Measurements from ENCODE around the gene ARHGAP8.

Gene ARHGAP8

DNA sequence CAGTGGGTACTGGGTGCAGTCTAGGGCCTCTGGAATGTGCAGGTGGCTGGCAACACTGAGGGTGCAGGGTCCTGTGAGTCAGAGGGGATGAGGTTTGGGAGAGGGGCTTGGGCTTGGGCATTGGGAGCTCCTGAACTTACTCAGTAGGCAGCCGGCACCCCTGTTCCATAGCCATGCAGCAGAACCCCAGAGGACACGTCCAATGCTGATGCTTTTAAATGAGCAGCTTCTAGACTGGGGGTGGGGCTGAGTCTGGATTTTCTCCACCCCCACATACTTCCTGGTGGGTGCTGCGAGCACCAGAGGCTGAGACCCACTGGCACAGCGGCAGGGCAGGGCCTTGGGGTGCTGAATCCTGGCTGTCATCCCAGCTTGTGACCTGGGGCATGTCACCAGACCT lies 71.4 kb downstream of the ARHGAP8 start:
- in situ Hi-C loops (cut with MboI; ENCODE audit: low sequenced_read_pairs), result no loop called here

- in situ Hi-C loops (cut with MboI; ENCODE audit: low sequenced_read_pairs), result no loop called here
These were observed 71.9 kb downstream of the ARHGAP8 start for GRCh38 chr22:44824271-44824670.

GRCh38 chr22:44825310-44826150 lies 73.2 kb downstream of the ARHGAP8 start:
- in situ Hi-C loops (cut with MboI; ENCODE audit: low sequenced_read_pairs), result no loop called here

DNA sequence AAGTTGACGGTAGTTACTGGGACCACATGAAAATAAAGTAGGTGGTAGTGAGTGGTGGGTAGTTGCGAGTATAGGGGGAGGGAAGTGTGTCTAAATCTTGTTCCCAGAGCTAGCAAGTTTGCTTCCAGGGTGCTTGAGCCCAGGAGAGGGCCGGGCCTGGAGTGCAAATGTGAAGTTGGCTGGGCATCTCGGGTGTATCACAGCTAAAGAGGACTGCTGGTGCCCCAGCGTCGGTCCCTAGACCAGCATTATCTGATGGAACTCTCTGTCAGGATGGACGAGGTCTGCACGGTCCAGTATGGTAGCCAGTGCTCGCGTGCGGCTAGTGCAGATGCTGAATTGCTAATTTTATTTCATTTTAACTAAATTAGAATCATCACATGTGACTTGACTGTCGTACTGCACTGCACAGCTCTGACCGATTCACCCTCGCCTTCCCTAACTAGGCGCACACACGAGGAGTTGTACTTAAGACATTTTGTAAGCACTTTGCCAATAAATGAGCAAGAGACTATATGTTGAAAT lies 75.4 kb downstream of the ARHGAP8 start:
- in situ Hi-C loops (cut with MboI; ENCODE audit: low sequenced_read_pairs), result no loop called here

GRCh38 chr22:44828193-44828592 lies 75.8 kb downstream of the ARHGAP8 start:
- in situ Hi-C loops (cut with MboI; ENCODE audit: low sequenced_read_pairs), result no loop called here

GRCh38 chr22:44831885-44832284 lies 79.5 kb downstream of the ARHGAP8 start:
- in situ Hi-C loops (cut with MboI; ENCODE audit: low sequenced_read_pairs), result no loop called here

GRCh38 chr22:44834065-44834464 lies 81.7 kb downstream of the ARHGAP8 start:
- in situ Hi-C loops (cut with MboI; ENCODE audit: low sequenced_read_pairs), result no loop called here

DNA sequence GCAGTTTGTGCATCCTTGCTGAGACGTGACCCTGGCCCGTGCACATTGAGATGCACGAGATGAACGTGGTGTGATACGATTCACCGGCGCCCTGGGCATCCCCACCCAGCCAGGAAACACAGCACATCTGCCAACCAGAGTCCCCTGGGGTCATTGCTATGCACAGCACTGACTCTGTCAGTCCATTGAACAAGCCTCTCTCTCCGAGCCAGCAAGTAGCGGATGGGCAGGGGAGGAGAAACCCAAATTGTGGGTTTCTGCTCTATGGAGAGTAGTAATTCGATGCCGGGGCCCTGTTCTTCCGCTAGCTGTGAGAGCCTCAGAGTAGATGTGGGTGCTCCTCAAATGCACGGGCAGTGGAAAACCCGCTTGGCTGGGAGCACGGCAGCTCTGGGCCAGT lies 85.1 kb downstream of the ARHGAP8 start:
- in situ Hi-C loops (cut with MboI; ENCODE audit: low sequenced_read_pairs), result no loop called here

- in situ Hi-C loops (cut with MboI; ENCODE audit: low sequenced_read_pairs), result no loop called here
These were observed 86.1 kb downstream of the ARHGAP8 start for GRCh38 chr22:44838316-44839016.

GRCh38 chr22:44839061-44839460 lies 86.7 kb downstream of the ARHGAP8 start:
- in situ Hi-C loops (cut with MboI; ENCODE audit: low sequenced_read_pairs), result no loop called here

DNA sequence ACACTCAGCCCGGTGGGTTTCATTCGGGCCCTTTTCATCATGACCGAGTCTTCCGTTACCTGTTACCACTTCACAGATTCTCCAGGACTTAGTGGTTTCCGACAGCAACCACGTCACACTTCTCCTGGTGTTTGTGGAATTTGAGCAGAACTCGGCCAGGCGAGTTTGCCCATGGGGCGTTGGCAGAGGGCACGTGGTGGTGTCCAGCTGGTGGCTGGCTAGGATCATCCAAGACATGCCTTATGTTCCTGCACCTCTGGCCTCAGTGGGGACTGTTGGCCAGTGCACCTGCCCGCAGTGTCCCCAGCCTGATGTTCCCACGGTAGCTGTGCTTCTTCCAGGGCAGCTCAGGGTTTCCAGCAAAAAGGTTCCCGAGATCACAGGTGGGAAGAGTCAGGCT lies 87.3 kb downstream of the ARHGAP8 start:
- in situ Hi-C loops (cut with MboI; ENCODE audit: low sequenced_read_pairs), result no loop called here

GRCh38 chr22:44840611-44841322 lies 88.4 kb downstream of the ARHGAP8 start:
- in situ Hi-C loops (cut with MboI; ENCODE audit: low sequenced_read_pairs), result no loop called here

DNA sequence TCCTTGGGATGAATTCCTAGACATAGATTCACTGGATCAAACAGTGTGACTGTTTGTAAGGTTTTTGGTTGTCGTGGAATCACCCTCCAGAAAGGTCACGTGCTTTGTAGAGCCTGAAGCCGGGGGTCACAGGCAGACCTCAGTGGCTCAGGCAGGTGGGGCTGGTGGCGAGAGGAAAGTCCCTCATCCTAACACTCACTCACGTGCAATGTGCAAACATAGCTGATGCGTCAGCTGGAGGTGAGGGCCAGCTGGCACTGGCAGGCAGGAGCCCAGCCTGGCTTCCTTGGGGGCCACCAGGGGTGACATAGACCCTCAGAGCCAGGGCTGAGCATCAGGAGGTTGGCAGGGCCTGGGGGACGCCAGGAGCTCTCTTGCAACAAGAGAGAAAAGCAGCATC lies 90.0 kb downstream of the ARHGAP8 start:
- in situ Hi-C loops (cut with MboI; ENCODE audit: low sequenced_read_pairs), result no loop called here

GRCh38 chr22:44845191-44845590 lies 92.8 kb downstream of the ARHGAP8 start:
- in situ Hi-C loops (cut with MboI; ENCODE audit: low sequenced_read_pairs), result no loop called here

GRCh38 chr22:44845796-44846720 lies 93.7 kb downstream of the ARHGAP8 start:
- in situ Hi-C loops (cut with MboI; ENCODE audit: low sequenced_read_pairs), result no loop called here

DNA sequence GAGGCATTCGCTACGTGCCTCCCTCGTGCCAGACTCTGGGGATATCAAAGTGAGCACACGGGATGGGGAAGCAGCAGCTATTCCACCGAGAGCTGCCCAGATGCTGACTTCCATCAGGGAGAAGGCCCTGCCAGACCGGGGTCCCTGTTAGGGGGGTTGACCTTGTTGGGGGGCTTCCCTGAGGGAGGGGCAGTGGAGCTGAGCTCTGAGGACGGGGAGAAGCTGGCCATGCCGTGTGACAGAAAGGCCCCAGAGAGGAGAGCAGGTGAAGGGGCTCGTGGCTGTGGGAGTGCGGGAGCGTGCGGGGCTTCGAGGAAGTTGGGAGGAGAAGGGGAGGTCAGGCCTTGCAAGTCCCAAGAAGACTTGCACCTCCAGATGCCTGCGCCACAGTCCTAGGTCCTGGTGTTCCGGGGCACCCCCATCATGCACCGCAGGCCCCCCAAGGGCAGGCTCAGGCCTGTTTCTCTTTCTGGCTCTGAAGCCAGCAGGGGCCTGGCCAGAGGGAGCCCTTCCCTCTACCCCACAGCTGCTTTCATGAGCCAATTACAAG lies 94.4 kb downstream of the ARHGAP8 start:
- in situ Hi-C loops (cut with MboI; ENCODE audit: low sequenced_read_pairs), result no loop called here

DNA sequence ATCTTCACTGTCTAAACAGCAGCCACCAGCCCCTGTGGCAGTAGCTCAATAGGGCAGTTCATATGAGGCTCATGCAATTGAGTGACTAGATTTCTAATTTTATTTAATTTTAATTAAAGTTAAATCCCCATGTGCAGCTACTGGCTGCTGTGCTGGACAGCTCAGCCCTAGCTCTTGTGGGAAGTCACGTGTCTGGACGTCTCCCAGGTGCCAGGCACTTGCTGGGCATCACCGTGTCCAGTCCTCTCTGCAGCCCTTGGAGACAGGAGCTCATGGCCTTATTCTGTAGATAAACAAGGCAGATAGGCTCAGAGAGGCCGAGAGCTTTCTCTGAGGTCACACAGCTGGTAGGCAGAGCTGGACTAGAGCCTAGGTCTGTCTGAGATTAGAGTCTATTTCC lies 95.0 kb downstream of the ARHGAP8 start:
- in situ Hi-C loops (cut with MboI; ENCODE audit: low sequenced_read_pairs), result no loop called here

DNA sequence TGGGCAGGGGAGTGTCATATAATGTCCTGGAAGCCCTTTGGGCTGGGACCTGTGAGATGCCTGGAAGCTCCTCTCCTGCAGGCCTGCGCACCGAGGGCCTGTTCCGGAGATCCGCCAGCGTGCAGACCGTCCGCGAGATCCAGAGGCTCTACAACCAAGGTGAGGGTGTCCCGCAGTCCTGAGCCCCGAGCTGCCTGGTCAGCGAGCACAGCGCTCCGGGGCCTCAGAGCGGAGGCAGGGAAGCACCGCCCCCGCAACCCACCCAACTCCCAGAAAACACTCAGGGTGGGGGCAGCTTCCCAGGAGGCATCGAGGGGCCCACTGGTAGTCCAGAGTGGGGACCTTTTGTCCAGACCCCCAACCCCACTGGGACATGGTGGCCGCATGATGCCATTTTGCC lies 95.5 kb downstream of the ARHGAP8 start:
- in situ Hi-C loops (cut with MboI; ENCODE audit: low sequenced_read_pairs), result no loop called here

GRCh38 chr22:44848296-44848741 lies 95.9 kb downstream of the ARHGAP8 start:
- in situ Hi-C loops (cut with MboI; ENCODE audit: low sequenced_read_pairs), result no loop called here

DNA sequence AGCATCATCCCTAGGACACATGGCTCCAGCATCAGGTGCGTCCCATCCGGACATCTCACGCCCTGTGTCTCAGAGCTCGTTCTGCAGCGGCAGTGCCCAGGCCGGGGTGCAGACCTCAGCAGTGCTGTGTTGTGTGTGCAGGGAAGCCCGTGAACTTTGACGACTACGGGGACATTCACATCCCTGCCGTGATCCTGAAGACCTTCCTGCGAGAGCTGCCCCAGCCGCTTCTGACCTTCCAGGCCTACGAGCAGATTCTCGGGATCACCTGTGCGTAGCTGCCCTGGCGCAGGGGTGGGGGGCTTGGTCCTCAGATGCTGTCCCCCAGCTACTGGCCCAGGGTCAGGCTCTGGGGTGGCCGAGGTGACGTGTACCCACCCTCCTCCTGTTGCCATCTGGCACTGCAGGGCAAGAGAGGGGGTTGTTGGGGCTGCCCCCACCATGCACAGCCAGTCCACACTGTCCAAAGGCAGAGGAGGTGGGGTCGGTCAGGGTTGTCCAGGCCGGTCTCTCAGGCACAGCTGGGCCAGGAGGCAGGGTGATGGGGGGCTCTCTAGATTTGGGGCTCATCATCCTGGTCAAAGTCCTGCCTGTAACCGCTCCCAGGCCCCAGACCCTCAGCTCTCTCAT lies 96.5 kb downstream of the ARHGAP8 start:
- in situ Hi-C loops (cut with MboI; ENCODE audit: low sequenced_read_pairs), result no loop called here
